NCI-H2196 (cell line): ENCODE results near the gene P2RX3.
"Not testable (repeated sequence)": the region's sequence is repeated elsewhere in the genome, so short reads cannot be mapped to it uniquely, and the experiment has no call there.

Source experiments
- DNase-seq: peaks from one replicate; lab custom pipeline; 2025; ENCODE audit not compliant: unreplicated experiment; lab: John Stamatoyannopoulos, UW

The P2RX3 gene

GRCh38 chr11:57394203-57394965 is 56.2 kb downstream of the P2RX3 start:
- no peak for DNase-seq

GRCh38 chr11:57395905-57396623 is 57.9 kb downstream of the P2RX3 start:
- DNase-seq: no peak

GRCh38 chr11:57396744-57397143 is 58.6 kb downstream of the P2RX3 start:
- DNase-seq: no peak

- DNase-seq: no peak
Observed at GRCh38 chr11:57397394-57397990, 59.3 kb downstream of the P2RX3 start.

- DNase-seq: no peak
Observed at GRCh38 chr11:57399221-57399620, 61.1 kb downstream of the P2RX3 start.

GRCh38 chr11:57399972-57400578 is 61.9 kb downstream of the P2RX3 start:
- DNase-seq: no peak

- DNase-seq: no peak
Observed at GRCh38 chr11:57402188-57403002, 64.2 kb downstream of the P2RX3 start.

- DNase-seq: not testable (repeated sequence)
Observed at GRCh38 chr11:57403003-57403801, 65.0 kb downstream of the P2RX3 start.

GRCh38 chr11:57403802-57404147 is 65.6 kb downstream of the P2RX3 start:
- DNase-seq: no peak

GRCh38 chr11:57405271-57405860 is 67.2 kb downstream of the P2RX3 start:
- DNase-seq: no peak

- DNase-seq: no peak
Observed at GRCh38 chr11:57406337-57406904, 68.3 kb downstream of the P2RX3 start.

GRCh38 chr11:57407010-57407920 is 69.1 kb downstream of the P2RX3 start:
- DNase-seq: no peak

- DNase-seq: no peak
Observed at GRCh38 chr11:57407941-57408475, 69.9 kb downstream of the P2RX3 start.

GRCh38 chr11:57408771-57409170 is 70.6 kb downstream of the P2RX3 start:
- no peak for DNase-seq

- no peak for DNase-seq
Observed at GRCh38 chr11:57409321-57410100, 71.4 kb downstream of the P2RX3 start.

- no peak for DNase-seq
Observed at GRCh38 chr11:57410287-57410686, 72.1 kb downstream of the P2RX3 start.

GRCh38 chr11:57413681-57414080 is 75.5 kb downstream of the P2RX3 start:
- no peak for DNase-seq
